H1 (cell line): ENCODE measurements around the gene TFAP2A.

Source experiments
- CEBPB ChIP-seq: IDR thresholded peaks from 2 replicates; pipeline ENCODE4 v1.6.1; 2012; ENCODE audit warnings: low read depth, low read length
- CREB1 ChIP-seq: IDR thresholded peaks from 2 replicates; pipeline ENCODE4 v1.6.1; 2012; ENCODE audit warnings: inconsistent platforms
- CTCF ChIP-seq, 3 experiments: IDR thresholded peaks; 1 replicate in 2 of 3; 2 replicates in 1 of 3; pipeline versions ENCODE4 v1.5.1 to v1.6.1; 2011; ENCODE audit warnings: low read length in 3 of 3, mild to moderate bottlenecking in 3 of 3, inconsistent platforms in 2 of 3, low read depth in 1 of 3, moderate library complexity in 1 of 3; ENCODE audit not compliant: insufficient read depth in 1 of 3; ENCODE audit errors: control extremely low read depth in 1 of 3
- EZH2 ChIP-seq: fragments of 200-600 bp; sonication (generic); IDR thresholded peaks from 2 replicates; pipeline ENCODE4 v1.7.1; 2012; ENCODE audit warnings: low read depth, mild to moderate bottlenecking, moderate library complexity, low read length, inconsistent platforms; ENCODE audit not compliant: severe bottlenecking
- GTF2F1 ChIP-seq: IDR thresholded peaks from 2 replicates; pipeline ENCODE4 v1.6.1; 2012; ENCODE audit warnings: low read depth, low read length, improper control_type of control experiment, borderline replicate concordance
- HDAC2 ChIP-seq, 2 experiments: fragments of 300-600 bp in 1 of 2; sonication (generic) in 1 of 2; IDR thresholded peaks; 2 replicates each; pipeline ENCODE4 v1.6.1; 2011 to 2012; ENCODE audit warnings: low read depth in 2 of 2, low read length in 2 of 2, mild to moderate bottlenecking in 2 of 2, moderate library complexity in 2 of 2, borderline replicate concordance in 1 of 2, inconsistent platforms in 1 of 2
- HDAC6 ChIP-seq: IDR thresholded peaks from one replicate; pipeline ENCODE4 v1.7.1; 2012; ENCODE audit warnings: low read depth, mild to moderate bottlenecking, inconsistent platforms, low read length, moderate library complexity
- POLR2A ChIP-seq, 2 experiments: IDR thresholded peaks; 1 replicate in 1 of 2; 2 replicates in 1 of 2; pipeline ENCODE4 v1.6.1; 2011; ENCODE audit warnings: low read depth in 2 of 2, low read length in 2 of 2, mild to moderate bottlenecking in 2 of 2; ENCODE audit errors: control extremely low read depth in 1 of 2
- TAF1 ChIP-seq: IDR thresholded peaks from 2 replicates; pipeline ENCODE4 v1.6.1; 2011; ENCODE audit warnings: mild to moderate bottlenecking, low read depth, low read length
- TAF7 ChIP-seq: optimal IDR thresholded peaks from 2 replicates; pipeline ENCODE3; 2011; ENCODE audit warnings: low read depth, mild to moderate bottlenecking, inconsistent platforms, low read length, moderate library complexity, borderline replicate concordance

GRCh38 chr6:10391299-10391630 lies 23.6 kb downstream of the TFAP2A start:
- no peak for TF ChIP-seq HDAC6
- no peak for TF ChIP-seq CTCF (IDR thresholded peaks at IDR 0.05; ENCODE audit: control extremely low read depth in 1 of 3, insufficient read depth in 1 of 3, low read depth in 1 of 3, low read length in 3 of 3)
- no peak for TF ChIP-seq TAF7
- no peak for TF ChIP-seq CREB1
- TF ChIP-seq EZH2 = no peak
- no peak for TF ChIP-seq CEBPB
- no peak for TF ChIP-seq GTF2F1
- TF ChIP-seq HDAC2 (IDR thresholded peaks at IDR 0.05; ENCODE audit: borderline replicate concordance in 1 of 2, low read depth in 2 of 2, low read length in 2 of 2) = no peak
- no peak for TF ChIP-seq POLR2A (IDR thresholded peaks at IDR 0.05; ENCODE audit: control extremely low read depth in 1 of 2, low read depth in 2 of 2, low read length in 2 of 2)
- TF ChIP-seq TAF1 = no peak
